MCF 10A (cell line): ENCODE measurements around the gene ABCC12. TPM values are rescaled to one million over a fixed set of nuclear protein-coding genes. Genes with fewer than 3 reads are reported as not detected.
A peak's percentile ranks its signal among the peaks of the same experiment; 100 is the strongest.
"Not testable (repeated sequence)": the region's sequence is repeated elsewhere in the genome, so short reads cannot be mapped to it uniquely, and the experiment has no call there.

Source experiments
- BruUV-seq: library from RNA; stranded (reverse); fragments of 400-500 nt; replicated peaks from 2 replicates; lab custom pipeline; 2021; lab: Mats Ljungman, UMichigan
- CTCF ChIA-PET: fragments of 300-600 bp; sonication (Branson Sonifier 250); formaldehyde crosslinking; extraction: SDS; loops from one replicate; lab custom pipeline; 2021; ENCODE audit warnings: antibody characterized with exemption, inconsistent platforms; lab: Yijun Ruan, JAX
- POLR2A ChIA-PET: fragments of 300-600, 350-650 bp; sonication (Branson Sonifier 250); formaldehyde crosslinking; extraction: SDS; loops from one replicate; lab custom pipeline; 2020; ENCODE audit warnings: antibody characterized with exemption, inconsistent platforms; lab: Yijun Ruan, JAX
- DNase-seq: peaks from one replicate; pipeline ENCODE4 v3.0.0-alpha.2; 2018; ENCODE audit not compliant: unreplicated experiment
- H3K27ac Mint-ChIP-seq: one replicate; pipeline ENCODE4 v1.8.0; 2022; ENCODE audit warnings: mild to moderate bottlenecking, low read depth, mixed read lengths; ENCODE audit not compliant: unreplicated experiment
- H3K27me3 Mint-ChIP-seq: one replicate; pipeline ENCODE4 v1.8.0; 2022; ENCODE audit warnings: mixed read lengths; ENCODE audit not compliant: insufficient read depth, unreplicated experiment
- H3K36me3 Mint-ChIP-seq: one replicate; pipeline ENCODE4 v1.8.0; 2022; ENCODE audit warnings: mild to moderate bottlenecking, moderate library complexity, mixed read lengths; ENCODE audit not compliant: insufficient read depth, unreplicated experiment
- H3K4me1 Mint-ChIP-seq: one replicate; pipeline ENCODE4 v1.8.0; 2022; ENCODE audit warnings: mixed read lengths; ENCODE audit not compliant: insufficient read depth, unreplicated experiment
- H3K4me3 Mint-ChIP-seq: one replicate; pipeline ENCODE4 v1.8.0; 2022; ENCODE audit warnings: mild to moderate bottlenecking, moderate library complexity, mixed read lengths; ENCODE audit not compliant: unreplicated experiment
- H3K9me3 Mint-ChIP-seq: one replicate; pipeline ENCODE4 v1.8.0; 2022; ENCODE audit warnings: mixed read lengths; ENCODE audit not compliant: unreplicated experiment
- CTCF ChIP-seq: fragments of 200-600 bp; IDR thresholded peaks from one replicate; pipeline ENCODE4 v1.8.0; 2022; ENCODE audit warnings: antibody characterized with exemption, mild to moderate bottlenecking; ENCODE audit not compliant: unreplicated experiment
- intact Hi-C: fragments of 100-400 bp; cut with micrococcal nuclease; formaldehyde crosslinking; loops from 2 replicates; pipeline ENCODE4 v1.14.1; 2022
- total RNA-seq: library from RNA; stranded (reverse); gene quantifications from 2 replicates; pipeline ENCODE4 v1.2.3, GENCODE V29; 2022

ABCC12 gene
- total RNA-seq, 1 experiment from 2014 or later = not detected

GRCh38 chr16:48188449-48189102, 32.8 kb upstream of the ABCC12 start:
- POLR2A ChIA-PET = interaction anchor here (0.6 to 1.3 kb wide), 3 partner anchors 22 to 64 kb away, joined by 3 to 4 read pairs (median 3); no protein-coding TSS in a partner anchor
- CTCF ChIA-PET = interaction anchor here (0.5 to 2.3 kb wide), 3 partner anchors 11 to 608 kb away, joined by 3 to 6 read pairs (median 6); no protein-coding TSS in a partner anchor
- Mint-ChIP-seq H3K4me3 (no peak overlapping the region), H3K4me1 (no peaks in the 10 kb centered on the region), H3K27ac (no peak overlapping the region), H3K27me3 (no peaks in the 10 kb centered on the region), H3K36me3 (no peaks in the 10 kb centered on the region), H3K9me3 (no peaks in the 10 kb centered on the region)
- BruUV-seq = no TSS peak
- TF ChIP-seq CTCF = no peak
- DNase-seq = peak; percentile 47
- intact Hi-C loops = no loop called here

- no peak for DNase-seq
- H3K9me3 Mint-ChIP-seq = no peaks in the 10 kb centered on the region
- no peaks in the 10 kb centered on the region for H3K4me1 Mint-ChIP-seq
- no peaks in the 10 kb centered on the region for H3K36me3 Mint-ChIP-seq
- H3K27me3 Mint-ChIP-seq = no peaks in the 10 kb centered on the region
- no peak overlapping the region for H3K27ac Mint-ChIP-seq
- intact Hi-C loops = no loop called here
- CTCF ChIA-PET = interaction anchor here (0.7 to 2.3 kb wide), 2 partner anchors 10 to 15 kb away, joined by 3 to 6 read pairs; no protein-coding TSS in a partner anchor
- POLR2A ChIA-PET = interaction anchor here (1.3 kb wide), 1 partner anchor 23 kb away, joined by 4 read pairs; no protein-coding TSS in a partner anchor
- no peak for TF ChIP-seq CTCF
- BruUV-seq = no TSS peak
- H3K4me3 Mint-ChIP-seq = no peak overlapping the region
These were observed 32.0 kb upstream of the ABCC12 start for GRCh38 chr16:48187779-48188178.

GRCh38 chr16:48184681-48185080, 28.9 kb upstream of the ABCC12 start:
- ChIA-PET CTCF (interaction anchor here (0.5 to 4.0 kb wide), 4 partner anchors 20 to 1165 kb away, joined by 3 to 16 read pairs (median 3); no protein-coding TSS in a partner anchor), POLR2A (interaction anchor here (0.6 to 1.7 kb wide), 3 partner anchors 9 to 18 kb away, joined by 3 to 6 read pairs (median 6); no protein-coding TSS in a partner anchor)
- BruUV-seq = no TSS peak
- Mint-ChIP-seq H3K9me3 (no peaks in the 10 kb centered on the region), H3K27ac (no peak overlapping the region), H3K4me1 (no peaks in the 10 kb centered on the region), H3K36me3 (no peaks in the 10 kb centered on the region), H3K4me3 (no peak overlapping the region), H3K27me3 (no peaks in the 10 kb centered on the region)
- DNase-seq = peak; percentile 13
- TF ChIP-seq CTCF = no peak
- intact Hi-C loops = no loop called here

- ChIA-PET POLR2A (interaction anchor here (1.7 kb wide), 1 partner anchor 17 kb away, joined by 6 read pairs; no protein-coding TSS in a partner anchor), CTCF (interaction anchor here (0.6 to 4.0 kb wide), 6 partner anchors 12 to 1383 kb away, joined by 3 to 16 read pairs (median 3); no protein-coding TSS in a partner anchor)
- Mint-ChIP-seq H3K27ac (no peak overlapping the region), H3K4me1 (no peaks in the 10 kb centered on the region), H3K36me3 (no peaks in the 10 kb centered on the region), H3K9me3 (no peaks in the 10 kb centered on the region), H3K4me3 (no peak overlapping the region), H3K27me3 (no peaks in the 10 kb centered on the region)
- no TSS peak for BruUV-seq
- no peak for DNase-seq
- intact Hi-C loops = no loop called here
- no peak for TF ChIP-seq CTCF
These were observed 27.3 kb upstream of the ABCC12 start for GRCh38 chr16:48182979-48183537.

GRCh38 chr16:48181746-48182520, 26.1 kb upstream of the ABCC12 start:
- H3K36me3 Mint-ChIP-seq, BruUV-seq, H3K9me3 Mint-ChIP-seq, intact Hi-C loops, H3K27ac Mint-ChIP-seq, H3K4me1 Mint-ChIP-seq, H3K4me3 Mint-ChIP-seq, H3K27me3 Mint-ChIP-seq: not testable (repeated sequence)
- POLR2A ChIA-PET = interaction anchor here (0.6 kb wide), 1 partner anchor 73 kb away, joined by 3 read pairs; no protein-coding TSS in a partner anchor
- CTCF ChIA-PET = interaction anchor here (0.5 to 4.0 kb wide), 6 partner anchors 10 to 1288 kb away, joined by 3 to 16 read pairs (median 3); no protein-coding TSS in a partner anchor
- peak; percentile 51 for DNase-seq
